Activated CD8-positive, alpha-beta T cell treated with anti-CD3 and anti-CD28 coated beads for 36 hours (primary cell): ENCODE data around the gene SPTB. TPM values are rescaled to one million over a fixed set of nuclear protein-coding genes. Genes with fewer than 3 reads are reported as not detected.
A peak's percentile ranks its signal among the peaks of the same experiment; 100 is the strongest.

ENCODE experiments used
- ATAC-seq: fragments of 200-7000 bp; cut with Tn5 transposase; one replicate; pipeline ENCODE4 v1.10.0; 2021; ENCODE audit warnings: mild to moderate bottlenecking, moderate library complexity
- CTCF ChIA-PET: fragments of 350-600 bp; sonication (Branson Sonifier 250); formaldehyde crosslinking; loops from one replicate; lab custom pipeline; 2021; ENCODE audit warnings: antibody characterized with exemption; lab: Charles Lee
- POLR2A ChIA-PET: fragments of 350-600 bp; sonication (Branson Sonifier 250); formaldehyde crosslinking; loops from one replicate; lab custom pipeline; 2021; ENCODE audit warnings: antibody characterized with exemption; lab: Charles Lee
- DNase-seq: peaks from one replicate; pipeline ENCODE4 v3.0.0-alpha.2; 2020
- H3K27ac Mint-ChIP-seq: one replicate; pipeline ENCODE4 v1.8.0; 2021; ENCODE audit warnings: mild to moderate bottlenecking, mixed read lengths
- H3K27me3 Mint-ChIP-seq: one replicate; pipeline ENCODE4 v1.8.0; 2021; ENCODE audit warnings: mixed read lengths
- H3K36me3 Mint-ChIP-seq: one replicate; pipeline ENCODE4 v1.8.0; 2021; ENCODE audit warnings: low read depth, mixed read lengths
- H3K4me1 Mint-ChIP-seq: one replicate; pipeline ENCODE4 v1.8.0; 2021; ENCODE audit warnings: low read depth, mixed read lengths
- H3K4me3 Mint-ChIP-seq: one replicate; pipeline ENCODE4 v1.8.0; 2021; ENCODE audit warnings: mild to moderate bottlenecking, moderate library complexity, mixed read lengths
- H3K9me3 Mint-ChIP-seq: one replicate; pipeline ENCODE4 v1.8.0; 2021; ENCODE audit warnings: mixed read lengths
- intact Hi-C: fragments of 100-400 bp; cut with micrococcal nuclease; formaldehyde crosslinking; loops from one replicate; pipeline ENCODE4 v1.10.0; 2022
- total RNA-seq, 2 experiments: library from RNA; stranded (reverse); gene quantifications; one replicate each; pipeline ENCODE4 v1.2.3, GENCODE V29; 2021
- TF ChIP-seq, protein P1 (sequence below): fragments of 200-600 bp; IDR thresholded peaks from one replicate; pipeline ENCODE4 v1.8.0; 2022; ENCODE audit warnings: antibody characterized with exemption, mild to moderate bottlenecking

Gene SPTB
- total RNA-seq, 2 experiments from 2014 or later, result 0.07 to 0.27 TPM

DNA sequence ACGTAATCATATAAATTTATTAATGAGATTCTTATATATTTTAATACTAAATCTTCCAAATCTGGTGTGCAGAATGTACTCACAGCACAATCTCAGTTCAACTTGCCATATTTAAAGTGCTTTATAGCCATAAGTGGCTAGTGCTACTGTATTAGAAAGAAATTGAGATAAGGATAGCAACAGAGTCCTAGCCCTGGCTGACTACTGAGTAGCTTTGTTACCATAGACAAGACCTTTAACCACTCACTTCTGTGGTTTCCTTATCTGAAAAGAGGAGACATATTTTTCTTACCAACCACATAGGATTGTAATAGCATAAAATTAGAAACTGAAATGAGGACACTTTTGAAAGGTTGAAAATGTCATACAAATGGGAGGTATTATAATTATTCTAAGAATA is 32.6 kb upstream of the SPTB start:
- H3K27ac Mint-ChIP-seq, result no peak overlapping the region
- TF ChIP-seq, protein P1, sequence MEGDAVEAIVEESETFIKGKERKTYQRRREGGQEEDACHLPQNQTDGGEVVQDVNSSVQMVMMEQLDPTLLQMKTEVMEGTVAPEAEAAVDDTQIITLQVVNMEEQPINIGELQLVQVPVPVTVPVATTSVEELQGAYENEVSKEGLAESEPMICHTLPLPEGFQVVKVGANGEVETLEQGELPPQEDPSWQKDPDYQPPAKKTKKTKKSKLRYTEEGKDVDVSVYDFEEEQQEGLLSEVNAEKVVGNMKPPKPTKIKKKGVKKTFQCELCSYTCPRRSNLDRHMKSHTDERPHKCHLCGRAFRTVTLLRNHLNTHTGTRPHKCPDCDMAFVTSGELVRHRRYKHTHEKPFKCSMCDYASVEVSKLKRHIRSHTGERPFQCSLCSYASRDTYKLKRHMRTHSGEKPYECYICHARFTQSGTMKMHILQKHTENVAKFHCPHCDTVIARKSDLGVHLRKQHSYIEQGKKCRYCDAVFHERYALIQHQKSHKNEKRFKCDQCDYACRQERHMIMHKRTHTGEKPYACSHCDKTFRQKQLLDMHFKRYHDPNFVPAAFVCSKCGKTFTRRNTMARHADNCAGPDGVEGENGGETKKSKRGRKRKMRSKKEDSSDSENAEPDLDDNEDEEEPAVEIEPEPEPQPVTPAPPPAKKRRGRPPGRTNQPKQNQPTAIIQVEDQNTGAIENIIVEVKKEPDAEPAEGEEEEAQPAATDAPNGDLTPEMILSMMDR, result no peak
- peaks cover 38% of the 10 kb centered on the region for H3K4me1 Mint-ChIP-seq

DNA sequence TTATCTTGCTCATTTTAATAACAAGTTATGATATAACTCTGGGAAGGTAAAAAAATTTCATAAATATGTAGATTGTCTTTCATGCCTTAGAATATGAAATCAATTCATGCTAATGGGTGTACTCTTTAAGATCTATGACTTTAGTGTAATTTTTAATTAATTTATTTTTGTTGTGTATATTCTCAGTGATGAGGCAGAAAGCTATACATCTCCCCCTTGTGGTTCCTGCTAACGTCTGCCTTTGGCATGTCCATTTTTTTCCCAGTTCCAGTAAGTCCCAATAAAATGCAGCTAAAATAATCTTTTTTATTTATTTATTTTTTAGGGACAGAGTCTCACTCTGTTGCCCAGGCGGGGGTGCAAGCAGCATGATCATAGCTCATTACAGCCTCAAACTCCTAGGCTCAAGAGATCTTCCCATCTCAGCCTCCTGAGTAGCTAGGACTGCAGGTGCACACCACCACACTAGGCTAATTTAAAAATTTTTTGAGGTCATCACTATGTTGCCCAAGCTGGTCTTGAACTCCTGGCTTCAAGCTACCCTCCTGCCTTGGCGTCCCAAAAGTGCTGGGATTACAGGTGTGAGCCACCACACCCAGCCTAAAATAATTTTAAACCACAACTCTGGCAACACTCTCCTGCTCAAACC is 31.3 kb upstream of the SPTB start:
- TF ChIP-seq, protein P1, result peak; percentile 42
- Mint-ChIP-seq H3K4me1 (peaks cover 30% of the 10 kb centered on the region), H3K36me3 (peaks cover 13% of the 10 kb centered on the region), H3K4me3 (no peak overlapping the region), H3K27me3 (peaks cover 2% of the 10 kb centered on the region), H3K9me3 (no peaks in the 10 kb centered on the region), H3K27ac (no peak overlapping the region)
- ChIA-PET POLR2A (interaction anchor here (0.6 to 0.7 kb wide), 2 partner anchors 14 to 550 kb away, joined by 3 to 4 read pairs; no protein-coding TSS in a partner anchor), CTCF (interaction anchor here (0.7 to 3.9 kb wide), 15 partner anchors 11 to 247 kb away, joined by 3 to 33 read pairs (median 3); no protein-coding TSS in a partner anchor)
- intact Hi-C loops, result no loop called here
- DNase-seq (no peak), ATAC-seq (no peak)

More for the DNA sequence above, 32.6 kb upstream of the SPTB start:
- peaks cover 22% of the 10 kb centered on the region for H3K36me3 Mint-ChIP-seq
- CTCF ChIA-PET, result interaction anchor here (2.0 to 3.9 kb wide), 3 partner anchors 20 to 111 kb away, joined by 6 to 33 read pairs (median 7); no protein-coding TSS in a partner anchor
- DNase-seq (no peak), ATAC-seq (no peak)
- no peak overlapping the region for H3K4me3 Mint-ChIP-seq
- no peaks in the 10 kb centered on the region for H3K27me3 Mint-ChIP-seq
- POLR2A ChIA-PET, result no interaction called here
- no peaks in the 10 kb centered on the region for H3K9me3 Mint-ChIP-seq
- intact Hi-C loops, result no loop called here

DNA sequence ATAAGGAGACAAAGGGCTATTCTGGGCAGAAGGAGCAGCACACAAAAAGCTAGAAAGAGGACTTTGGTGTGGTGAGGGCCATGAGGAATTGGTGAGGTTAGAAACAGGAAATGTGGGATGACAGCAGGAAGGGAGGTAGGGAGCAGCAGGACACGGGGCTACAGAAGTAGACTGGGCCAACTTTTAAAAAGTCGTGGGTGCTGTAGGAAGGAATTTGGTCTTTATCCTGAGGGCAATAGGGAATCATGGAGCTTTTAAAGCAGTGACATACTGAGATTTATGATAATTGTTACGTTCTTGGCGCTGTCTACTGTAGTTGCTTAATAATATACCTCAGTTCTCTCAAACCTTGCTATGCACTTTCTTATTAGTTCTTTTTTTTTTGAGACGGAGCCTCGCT is 26.3 kb upstream of the SPTB start:
- no peak overlapping the region for H3K4me3 Mint-ChIP-seq
- H3K36me3 Mint-ChIP-seq, result no peaks in the 10 kb centered on the region
- CTCF ChIA-PET, result interaction anchor here (7.8 kb wide), 1 partner anchor 14 kb away, joined by 52 read pairs; no protein-coding TSS in a partner anchor
- ATAC-seq, result no peak
- no peak overlapping the region for H3K27ac Mint-ChIP-seq
- POLR2A ChIA-PET, result interaction anchor here (1.0 kb wide), 1 partner anchor 399 kb away, joined by 3 read pairs; no protein-coding TSS in a partner anchor
- intact Hi-C loops, result no loop called here
- DNase-seq, result no peak
- H3K27me3 Mint-ChIP-seq, result peaks cover 6% of the 10 kb centered on the region
- peaks cover 7% of the 10 kb centered on the region for H3K4me1 Mint-ChIP-seq
- no peaks in the 10 kb centered on the region for H3K9me3 Mint-ChIP-seq
- TF ChIP-seq, protein P1, result no peak

DNA sequence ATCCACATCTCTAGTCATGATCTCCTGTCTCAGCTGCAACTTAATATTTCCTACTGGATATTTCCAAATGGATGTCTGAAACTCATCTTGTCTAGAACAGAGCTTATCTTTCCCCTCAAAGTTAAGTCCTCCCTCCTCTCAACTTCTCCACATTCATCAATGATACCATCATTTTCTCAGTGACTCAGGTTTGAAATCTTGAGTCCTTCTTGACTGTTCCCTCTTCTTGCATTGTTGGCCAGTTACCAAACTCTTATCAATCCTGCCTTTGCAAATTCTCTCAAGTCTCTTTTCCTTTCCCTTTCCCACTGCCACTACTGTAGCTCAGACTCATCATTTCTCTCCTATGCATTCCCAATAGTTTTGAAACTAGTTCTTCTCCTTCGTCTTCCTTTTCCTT is 20.3 kb upstream of the SPTB start:
- DNase-seq (no peak), ATAC-seq (no peak)
- TF ChIP-seq, protein P1, result no peak
- no peak overlapping the region for H3K4me3 Mint-ChIP-seq
- H3K4me1 Mint-ChIP-seq, result no peaks in the 10 kb centered on the region
- no peak overlapping the region for H3K27ac Mint-ChIP-seq
- no peaks in the 10 kb centered on the region for H3K9me3 Mint-ChIP-seq
- ChIA-PET CTCF (interaction anchor here (1.3 to 7.8 kb wide), 5 partner anchors 8 to 135 kb away, joined by 3 to 52 read pairs (median 8); partner anchors contain the start of gene CHURC1), POLR2A (interaction anchor here (1.3 kb wide), 1 partner anchor 47 kb away, joined by 4 read pairs; no protein-coding TSS in a partner anchor)
- H3K36me3 Mint-ChIP-seq, result no peaks in the 10 kb centered on the region
- peaks cover 3% of the 10 kb centered on the region for H3K27me3 Mint-ChIP-seq
- intact Hi-C loops, result no loop called here
